H1 (cell line): ENCODE data around the gene RBFA. TPM values are rescaled to one million over a fixed set of nuclear protein-coding genes. Genes with fewer than 3 reads are reported as not detected.

Experiments
- BCL11A ChIP-seq, 2 experiments: IDR thresholded peaks; one replicate each; pipeline ENCODE4 v1.6.1; 2011; ENCODE audit warnings: low read depth in 2 of 2, low read length in 2 of 2, mild to moderate bottlenecking in 2 of 2
- CHD1 ChIP-seq: IDR thresholded peaks from 2 replicates; pipeline ENCODE4 v1.6.1; 2012; ENCODE audit warnings: low read depth, low read length, improper control_type of control experiment
- E2F6 ChIP-seq: IDR thresholded peaks from 2 replicates; pipeline ENCODE4 v1.6.1; 2012; ENCODE audit warnings: inconsistent platforms
- EZH2 ChIP-seq: fragments of 200-600 bp; sonication (generic); IDR thresholded peaks from 2 replicates; pipeline ENCODE4 v1.7.1; 2012; ENCODE audit warnings: low read depth, mild to moderate bottlenecking, moderate library complexity, low read length, inconsistent platforms; ENCODE audit not compliant: severe bottlenecking
- FOSL1 ChIP-seq: IDR thresholded peaks from 2 replicates; pipeline ENCODE4 v1.6.1; 2011; ENCODE audit warnings: mild to moderate bottlenecking, low read depth, low read length, moderate library complexity; ENCODE audit not compliant: insufficient read depth
- KDM1A ChIP-seq: fragments of 200-600, 300-600 bp; sonication (generic); IDR thresholded peaks from 2 replicates; pipeline ENCODE4 v1.7.1; 2016; ENCODE audit warnings: mild to moderate bottlenecking, low read length, borderline replicate concordance
- KDM5A ChIP-seq: fragments of 200-600 bp; IDR thresholded peaks from 2 replicates; pipeline ENCODE4 v1.7.1; 2012; ENCODE audit warnings: mild to moderate bottlenecking, low read length, inconsistent platforms, mixed read lengths
- MAX ChIP-seq: IDR thresholded peaks from 2 replicates; pipeline ENCODE4 v1.6.1; 2012; ENCODE audit warnings: inconsistent platforms
- NRF1 ChIP-seq: IDR thresholded peaks from 2 replicates; pipeline ENCODE4 v1.6.1; 2011; ENCODE audit warnings: mild to moderate bottlenecking, low read depth, low read length, improper control_type of control experiment
- RAD21 ChIP-seq, 2 experiments: IDR thresholded peaks in 1 of 2; conservative IDR thresholded peaks in 1 of 2; 2 replicates each; pipeline ENCODE4 v1.6.1; 2011; ENCODE audit warnings: low read depth in 2 of 2, low read length in 2 of 2, improper control_type of control experiment in 1 of 2, inconsistent platforms in 1 of 2, mild to moderate bottlenecking in 1 of 2, moderate library complexity in 1 of 2
- RFX5 ChIP-seq: IDR thresholded peaks from 2 replicates; pipeline ENCODE4 v1.6.1; 2011; ENCODE audit warnings: low read depth, low read length, improper control_type of control experiment, borderline replicate concordance
- SAP30 ChIP-seq: fragments of 300-600 bp; sonication (generic); IDR thresholded peaks from 2 replicates; pipeline ENCODE4 v1.7.1; 2012; ENCODE audit warnings: low read length, moderate library complexity, mild to moderate bottlenecking, inconsistent platforms; ENCODE audit not compliant: insufficient read depth, insufficient replicate concordance
- SIX5 ChIP-seq: IDR thresholded peaks from 2 replicates; pipeline ENCODE4 v1.6.1; 2011; ENCODE audit warnings: mild to moderate bottlenecking, low read depth, low read length
- TAF1 ChIP-seq: IDR thresholded peaks from 2 replicates; pipeline ENCODE4 v1.6.1; 2011; ENCODE audit warnings: mild to moderate bottlenecking, low read depth, low read length
- polyA plus RNA-seq, 7 experiments: library from polyadenylated mRNA; depleted of rRNA in 3 of 7; stranded (reverse) in 5 of 7; unstranded in 2 of 7; fragments of >200 nt in 5 of 7; fragments of 200-250 nt in 2 of 7; gene quantifications; 1 replicate in 5 of 7; 2 replicates in 1 of 7; 4 replicates in 1 of 7; pipeline versions ENCODE4 v1.2.1 to v1.2.3, GENCODE V29; 2011 to 2013; ENCODE audit warnings: missing spikeins in 2 of 7, mixed read lengths in 2 of 7
- total RNA-seq: library from RNA; stranded (reverse); fragmentation: NEBNext Ultra II Directional; extraction: Animal tissue kit (Norgen Biotek cat#: 25700); gene quantifications from 2 replicates; pipeline ENCODE4 v1.2.1, GENCODE V29; 2021

The RBFA gene
- total and polyA plus RNA-seq, 2 of the 8 experiments (the other 6 are each of a cell fraction or from before 2014, with no cell fraction given) = 19.2 to 29.5 TPM

- no peak for TF ChIP-seq FOSL1
- TF ChIP-seq KDM5A = no peak
- no peak for TF ChIP-seq KDM1A
- no peak for TF ChIP-seq CHD1
- TF ChIP-seq TAF1 = 0 out of 2 replicates have a peak, but pooled peaks have one; percentile 23
- TF ChIP-seq RAD21 (IDR thresholded peaks at IDR 0.05 in 1 of 2, conservative IDR thresholded peaks at IDR 0.05 in 1 of 2; ENCODE audit: low read depth in 2 of 2, low read length in 2 of 2) = peak; percentile 17 to 30; a peak in 1 of 4 replicates
- no peak for TF ChIP-seq RFX5
- TF ChIP-seq NRF1 = no peak
- TF ChIP-seq EZH2 = no peak
- no peak for TF ChIP-seq SAP30
- TF ChIP-seq E2F6 = peak; percentile 91
- TF ChIP-seq BCL11A (IDR thresholded peaks at IDR 0.05; ENCODE audit: low read depth in 2 of 2, low read length in 2 of 2) = no peak
- TF ChIP-seq SIX5 = no peak
- TF ChIP-seq MAX = peak; percentile 97
- TF ChIP-seq, all 59 proteins: peak for 13
Observed at GRCh38 chr18:79988071-79988450, 46.2 kb upstream of the RBFA start (continued).
